AG04450 (cell line): ENCODE data around the gene KRTAP5-8. TPM values are rescaled to one million over a fixed set of nuclear protein-coding genes. Genes with fewer than 3 reads are reported as not detected.
"Not testable (repeated sequence)": the region's sequence is repeated elsewhere in the genome, so short reads cannot be mapped to it uniquely, and the experiment has no call there.

Experiments
- CTCF ChIA-PET: fragments of 300-600, 350-600 bp; formaldehyde crosslinking; extraction: SDS; loops from one replicate; lab custom pipeline; 2022; ENCODE audit warnings: antibody characterized with exemption, inconsistent platforms; lab: Charles Lee
- POLR2A ChIA-PET: fragments of 350-600 bp; formaldehyde crosslinking; extraction: SDS; loops from one replicate; lab custom pipeline; 2021; ENCODE audit warnings: antibody characterized with exemption, inconsistent platforms; lab: Yijun Ruan, JAX
- DNase-seq: peaks from one replicate; pipeline ENCODE4 v3.0.0-alpha.2; 2011; ENCODE audit warnings: low read depth, low spot score
- H3K27ac ChIP-seq: one replicate; pipeline ENCODE4 v1.5.1; 2012; ENCODE audit warnings: low read depth, low read length, control low read depth
- H3K27me3 ChIP-seq: one replicate; pipeline ENCODE4 v1.6.0; 2012; ENCODE audit warnings: low read length; ENCODE audit not compliant: control insufficient read depth, insufficient read depth
- H3K4me3 ChIP-seq: 2 replicates; pipeline ENCODE4 v1.5.1; 2011; ENCODE audit warnings: mild to moderate bottlenecking, low read depth, low read length, control low read depth
- H3K9me3 ChIP-seq: 2 replicates; pipeline ENCODE4 v1.5.1; 2012; ENCODE audit warnings: low read length; ENCODE audit not compliant: control insufficient read depth, insufficient read depth
- CTCF ChIP-seq: IDR thresholded peaks from 2 replicates; pipeline ENCODE4 v1.5.1; 2011; ENCODE audit warnings: low read depth, low read length, control low read depth, inconsistent platforms
- polyA plus RNA-seq: library from polyadenylated mRNA; depleted of rRNA; stranded (reverse); fragments of >200 nt; gene quantifications from 2 replicates; pipeline ENCODE4 v1.2.3, GENCODE V29; 2011

The KRTAP5-8 gene
- polyA plus RNA-seq, 1 experiment: 0.06 TPM

GRCh38 chr11:71537537-71537936 is 288 bp upstream of the KRTAP5-8 start:
- peaks cover 2% of the 10 kb centered on the region for H3K27me3 ChIP-seq
- TF ChIP-seq CTCF: no peak
- CTCF ChIA-PET: no interaction called here
- H3K4me3 ChIP-seq: no peak overlapping the region
- H3K27ac ChIP-seq: no peak overlapping the region
- POLR2A ChIA-PET: no interaction called here
- no peaks in the 10 kb centered on the region for H3K9me3 ChIP-seq
- DNase-seq: no peak

GRCh38 chr11:71538666-71538990 is 803 bp downstream of the KRTAP5-8 start:
- no peak overlapping the region for H3K4me3 ChIP-seq
- H3K27me3 ChIP-seq: peaks cover 2% of the 10 kb centered on the region
- TF ChIP-seq CTCF: no peak
- no peak overlapping the region for H3K27ac ChIP-seq
- no peak for DNase-seq
- no peaks in the 10 kb centered on the region; the same call in 1 of the 2 replicates for H3K9me3 ChIP-seq
- POLR2A ChIA-PET: no interaction called here
- CTCF ChIA-PET: no interaction called here

GRCh38 chr11:71539017-71539416 is 1.2 kb downstream of the KRTAP5-8 start:
- CTCF ChIA-PET: no interaction called here
- Histone ChIP-seq H3K4me3 (no peak overlapping the region), H3K9me3 (no peaks in the 10 kb centered on the region; the same call in 1 of the 2 replicates), H3K27me3 (peaks cover 2% of the 10 kb centered on the region), H3K27ac (no peak overlapping the region)
- no peak for TF ChIP-seq CTCF
- POLR2A ChIA-PET: no interaction called here
- no peak for DNase-seq

GRCh38 chr11:71539971-71540370 is 2.1 kb downstream of the KRTAP5-8 start:
- POLR2A ChIA-PET, H3K27me3 ChIP-seq, CTCF ChIA-PET, H3K27ac ChIP-seq, H3K9me3 ChIP-seq, H3K4me3 ChIP-seq, DNase-seq: not testable (repeated sequence)

GRCh38 chr11:71540521-71541304 is 2.9 kb downstream of the KRTAP5-8 start:
- H3K4me3 ChIP-seq, CTCF ChIA-PET, H3K27ac ChIP-seq, H3K27me3 ChIP-seq, H3K9me3 ChIP-seq, POLR2A ChIA-PET, DNase-seq: not testable (repeated sequence)

GRCh38 chr11:71542382-71542781 is 4.6 kb downstream of the KRTAP5-8 start:
- ChIA-PET POLR2A (no interaction called here), CTCF (no interaction called here)
- Histone ChIP-seq H3K4me3 (no peak overlapping the region), H3K27me3 (no peaks in the 10 kb centered on the region), H3K27ac (no peak overlapping the region), H3K9me3 (peaks cover 5% of the 10 kb centered on the region)
- no peak for DNase-seq
- TF ChIP-seq CTCF: no peak
